ENCODE results near the gene FAM193A.

DNA sequence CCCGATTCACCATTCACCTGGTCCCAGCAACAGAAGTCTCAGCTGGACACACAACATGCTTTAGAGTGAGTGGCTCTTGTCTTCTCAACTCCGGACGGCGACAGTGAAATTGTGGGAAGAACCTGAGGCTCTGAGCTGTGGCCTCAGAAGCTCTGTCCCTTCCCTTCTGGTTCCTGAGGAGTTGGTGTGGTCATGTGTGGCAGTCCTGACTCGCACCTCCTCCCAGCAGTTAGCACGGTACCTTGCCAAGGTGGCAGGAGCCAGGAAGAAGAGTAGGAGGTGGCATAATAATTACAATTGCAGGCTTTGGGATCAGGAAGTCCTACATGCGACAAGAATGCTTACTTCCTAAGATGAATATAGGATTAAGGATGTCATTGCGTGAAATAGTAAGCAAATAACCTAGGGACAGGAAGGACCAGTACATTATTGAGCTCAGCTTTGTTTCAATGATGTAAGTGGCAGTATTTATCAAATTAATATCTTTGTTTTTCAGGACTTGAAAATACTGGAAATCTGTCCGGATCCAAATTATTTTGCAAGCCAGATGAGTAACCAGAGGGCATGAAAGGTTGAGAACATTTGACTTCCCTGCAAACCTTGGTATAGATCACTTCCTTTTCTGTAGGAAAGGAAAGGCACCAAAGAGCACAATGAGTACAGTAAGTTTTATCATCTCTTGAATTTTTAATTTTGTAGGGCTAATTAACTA is 46.5 kb upstream of the FAM193A start:
- TF ChIP-seq, protein P1, sequence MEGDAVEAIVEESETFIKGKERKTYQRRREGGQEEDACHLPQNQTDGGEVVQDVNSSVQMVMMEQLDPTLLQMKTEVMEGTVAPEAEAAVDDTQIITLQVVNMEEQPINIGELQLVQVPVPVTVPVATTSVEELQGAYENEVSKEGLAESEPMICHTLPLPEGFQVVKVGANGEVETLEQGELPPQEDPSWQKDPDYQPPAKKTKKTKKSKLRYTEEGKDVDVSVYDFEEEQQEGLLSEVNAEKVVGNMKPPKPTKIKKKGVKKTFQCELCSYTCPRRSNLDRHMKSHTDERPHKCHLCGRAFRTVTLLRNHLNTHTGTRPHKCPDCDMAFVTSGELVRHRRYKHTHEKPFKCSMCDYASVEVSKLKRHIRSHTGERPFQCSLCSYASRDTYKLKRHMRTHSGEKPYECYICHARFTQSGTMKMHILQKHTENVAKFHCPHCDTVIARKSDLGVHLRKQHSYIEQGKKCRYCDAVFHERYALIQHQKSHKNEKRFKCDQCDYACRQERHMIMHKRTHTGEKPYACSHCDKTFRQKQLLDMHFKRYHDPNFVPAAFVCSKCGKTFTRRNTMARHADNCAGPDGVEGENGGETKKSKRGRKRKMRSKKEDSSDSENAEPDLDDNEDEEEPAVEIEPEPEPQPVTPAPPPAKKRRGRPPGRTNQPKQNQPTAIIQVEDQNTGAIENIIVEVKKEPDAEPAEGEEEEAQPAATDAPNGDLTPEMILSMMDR (IDR thresholded peaks at IDR 0.05) = no peak
- TF ChIP-seq ZFX (IDR thresholded peaks at IDR 0.05; ENCODE audit: borderline replicate concordance) = no peak
